T1000 (cell line): ENCODE data around the gene MBNL3.

Experiments used
- DNase-seq: peaks from one replicate; lab custom pipeline; 2025; ENCODE audit warnings: mixed read lengths; lab: John Stamatoyannopoulos, UW

Gene MBNL3

GRCh38 chrX:132414404-132414803 lies 74.4 kb downstream of the MBNL3 start:
- no peak for DNase-seq

- no peak for DNase-seq
Observed at GRCh38 chrX:132413459-132413858, 75.4 kb downstream of the MBNL3 start.

- DNase-seq: no peak
Observed at GRCh38 chrX:132412208-132412607, 76.6 kb downstream of the MBNL3 start.

DNA sequence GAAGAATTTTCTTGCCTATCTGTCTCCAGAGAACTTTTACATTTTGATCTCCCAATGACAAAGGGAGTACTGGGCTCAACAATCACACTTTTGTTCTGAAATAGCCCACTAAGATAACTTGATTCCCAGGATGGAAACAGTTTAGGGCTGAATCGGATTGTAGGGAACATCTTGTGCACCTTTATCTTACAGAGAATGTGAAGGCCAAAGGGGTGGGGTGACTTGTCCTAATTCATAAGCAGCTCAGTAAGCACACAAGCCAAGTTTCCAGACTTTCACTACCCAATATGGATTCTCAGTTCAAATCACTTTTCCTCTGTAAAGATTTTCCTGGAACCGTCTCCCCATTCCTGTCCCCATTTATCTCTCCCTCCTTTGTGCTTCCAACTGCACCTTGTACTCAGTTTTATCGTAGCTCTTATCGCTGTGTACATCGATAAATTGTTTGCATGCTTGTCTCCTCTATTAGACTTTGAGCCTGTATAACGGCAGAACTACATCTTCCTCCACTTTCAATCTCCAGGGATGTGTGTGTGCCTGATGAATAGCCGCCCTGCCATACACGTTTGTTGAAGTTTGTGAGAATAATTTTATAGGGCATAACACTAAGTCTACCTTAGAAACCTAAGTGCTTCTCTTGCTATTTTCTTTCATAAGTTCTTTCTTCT lies 77.4 kb downstream of the MBNL3 start:
- DNase-seq: no peak

DNA sequence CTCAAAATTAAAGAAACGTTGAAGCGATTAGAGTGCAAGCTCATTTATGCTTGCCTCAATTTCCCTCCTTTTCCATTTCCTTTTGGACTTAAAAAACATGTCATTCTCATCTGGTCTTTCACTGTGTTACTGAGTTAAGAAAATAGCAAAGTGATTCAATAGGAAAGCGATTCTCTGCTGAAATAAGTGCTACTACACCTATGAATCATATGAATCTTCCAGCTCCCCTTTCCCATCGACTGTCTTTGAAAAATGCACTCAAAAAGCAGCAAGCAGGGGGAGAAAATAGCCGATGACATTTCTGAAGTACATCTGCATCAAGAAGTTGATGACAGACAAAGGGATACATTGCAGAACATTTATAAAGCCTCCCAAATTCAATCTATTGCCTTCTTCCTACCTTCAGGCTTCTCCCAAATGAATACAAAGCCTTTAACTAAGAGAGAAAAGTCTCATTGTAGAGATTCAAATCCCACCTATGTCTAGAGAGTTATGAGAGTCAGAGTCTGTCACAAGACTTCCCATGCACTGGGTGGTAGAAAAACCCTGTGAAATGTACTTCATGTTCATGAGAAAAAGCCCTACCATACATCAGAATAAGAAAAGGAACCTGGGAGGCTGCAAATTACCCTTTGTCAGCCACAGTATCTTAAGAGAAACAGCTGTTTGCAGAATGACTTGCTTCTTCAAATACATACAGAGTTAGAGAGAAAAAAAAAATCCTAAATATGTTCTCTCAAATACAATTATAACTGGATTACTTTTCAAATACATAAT lies 78.9 kb downstream of the MBNL3 start:
- no peak for DNase-seq

GRCh38 chrX:132407691-132408090 lies 81.1 kb downstream of the MBNL3 start:
- DNase-seq: no peak

- DNase-seq: no peak
Observed at GRCh38 chrX:132406106-132406505, 82.7 kb downstream of the MBNL3 start.

GRCh38 chrX:132404266-132404665 lies 84.6 kb downstream of the MBNL3 start:
- no peak for DNase-seq

- DNase-seq: no peak
Observed at GRCh38 chrX:132401935-132402334, 86.9 kb downstream of the MBNL3 start.

GRCh38 chrX:132400706-132401105 lies 88.1 kb downstream of the MBNL3 start:
- no peak for DNase-seq

DNA sequence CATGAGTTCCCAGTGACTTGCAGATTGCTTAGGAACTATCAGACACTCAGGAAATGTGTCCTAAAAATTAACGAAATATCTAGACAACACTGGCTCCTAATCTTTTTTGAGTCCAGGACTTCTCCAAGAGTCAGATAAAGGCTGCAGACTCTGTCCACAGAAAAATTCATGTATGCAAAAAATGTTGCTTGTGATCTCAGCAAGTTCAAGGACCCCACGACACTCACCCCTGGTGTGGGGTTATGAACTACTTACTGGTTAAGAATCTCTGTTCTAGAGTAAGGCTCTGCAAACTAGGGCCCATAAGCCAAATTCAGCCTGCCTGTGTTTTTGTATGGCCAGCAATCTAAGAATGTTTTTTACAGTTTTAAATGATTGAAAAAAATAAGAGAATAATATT lies 93.2 kb downstream of the MBNL3 start:
- no peak for DNase-seq

GRCh38 chrX:132395026-132395425 lies 93.8 kb downstream of the MBNL3 start:
- no peak for DNase-seq

DNA sequence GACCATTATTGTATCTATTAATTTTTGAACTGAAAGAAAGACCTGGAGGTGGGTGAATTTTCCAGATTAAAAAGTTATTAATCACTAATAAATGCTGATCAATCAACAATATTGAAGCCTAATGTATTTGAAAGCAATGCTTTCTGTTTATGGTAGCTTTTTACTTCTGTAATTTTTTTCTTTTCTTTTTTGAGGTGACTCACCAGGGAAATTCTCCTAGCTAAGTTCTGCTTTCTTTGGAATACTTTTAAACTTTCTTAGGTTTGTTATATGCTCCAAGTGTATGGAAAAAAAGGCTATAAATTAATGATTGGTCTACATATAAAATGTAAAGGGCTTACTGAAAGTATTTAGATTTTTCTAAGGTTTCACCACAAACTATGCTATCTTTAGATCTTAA lies 94.2 kb downstream of the MBNL3 start:
- DNase-seq: no peak

GRCh38 chrX:132393992-132394391 lies 94.8 kb downstream of the MBNL3 start:
- DNase-seq: no peak

GRCh38 chrX:132393485-132393884 lies 95.4 kb downstream of the MBNL3 start:
- no peak for DNase-seq

GRCh38 chrX:132393085-132393484 lies 95.8 kb downstream of the MBNL3 start:
- no peak for DNase-seq

DNA sequence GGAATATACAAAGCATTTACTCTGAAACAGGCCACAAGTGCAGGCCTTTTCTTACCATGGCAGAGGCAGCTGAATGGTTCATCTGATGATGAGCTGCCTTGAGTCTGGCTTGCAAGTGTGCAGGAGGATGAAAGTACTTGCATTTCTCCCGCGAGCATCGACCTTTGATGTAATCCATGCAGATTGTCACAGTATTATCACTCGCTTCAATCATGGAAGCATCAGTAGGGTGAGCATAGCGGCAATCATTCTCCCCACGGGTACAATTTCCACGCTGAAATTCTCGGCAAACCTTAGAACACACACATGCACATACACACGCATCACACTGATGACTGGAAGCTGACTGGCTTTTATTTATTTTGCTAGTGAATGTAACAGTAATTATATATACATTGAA lies 98.0 kb downstream of the MBNL3 start:
- DNase-seq: no peak

DNA sequence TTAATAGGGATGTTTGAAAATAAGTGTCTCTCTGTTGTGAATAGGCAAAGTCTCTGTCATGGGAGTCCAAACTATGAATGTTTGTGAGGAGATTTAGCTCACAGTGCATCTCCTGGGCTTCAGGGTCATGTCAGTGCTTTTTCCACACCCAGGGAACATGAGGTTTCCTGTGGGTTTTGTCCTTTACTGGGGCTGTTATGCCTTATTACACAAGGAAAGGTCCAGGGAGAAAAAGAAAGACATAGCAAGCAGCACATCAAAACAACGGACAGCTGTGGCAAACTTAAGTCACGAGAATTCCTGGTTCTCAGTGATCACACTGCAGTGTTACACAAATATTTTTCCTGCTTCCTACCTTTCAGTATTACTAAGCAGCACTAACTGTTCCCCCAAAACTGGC lies 99.4 kb downstream of the MBNL3 start:
- no peak for DNase-seq

- DNase-seq: no peak
Observed at GRCh38 chrX:132388371-132388770, 100.5 kb downstream of the MBNL3 start.

- no peak for DNase-seq
Observed at GRCh38 chrX:132384301-132384700, 104.5 kb downstream of the MBNL3 start.

DNA sequence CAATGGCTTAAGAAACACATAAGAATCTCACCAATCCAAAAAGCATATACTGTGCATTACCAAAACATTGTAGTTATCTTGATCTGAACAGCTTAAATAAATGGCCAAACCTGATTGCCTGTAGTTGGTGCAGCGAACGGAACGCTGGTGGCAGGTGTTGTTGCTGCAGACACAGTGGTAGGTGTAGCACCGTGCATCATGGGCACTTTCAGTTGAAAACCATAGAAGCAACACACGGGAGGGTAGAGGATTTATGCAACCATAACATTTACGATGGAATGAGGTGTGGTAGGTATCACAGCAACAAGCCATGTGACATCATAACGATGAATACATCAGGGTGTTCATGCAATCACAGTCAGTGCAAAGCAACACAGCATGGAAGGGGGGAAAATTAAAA lies 106.8 kb downstream of the MBNL3 start:
- no peak for DNase-seq

DNA sequence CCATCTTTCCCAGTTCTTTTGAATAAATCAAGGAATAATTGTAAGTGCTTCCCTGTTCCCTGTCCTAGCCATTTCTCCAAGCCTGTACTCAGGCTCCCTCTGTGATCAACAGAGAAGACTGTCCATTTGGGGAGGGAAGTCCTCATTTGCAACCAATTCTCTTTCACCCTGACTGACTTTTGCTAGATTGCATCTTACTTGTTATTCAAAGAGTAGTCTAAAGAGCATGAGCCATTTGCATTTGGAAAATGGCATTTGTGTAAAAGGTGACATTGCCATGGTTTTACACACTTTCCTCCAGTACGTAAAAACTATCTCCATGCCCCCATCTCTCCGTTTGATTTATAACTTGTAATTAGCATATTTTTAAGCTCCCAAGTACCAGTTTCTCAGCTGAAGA lies 110.6 kb downstream of the MBNL3 start:
- DNase-seq: no peak

GRCh38 chrX:132375941-132376340 lies 112.9 kb downstream of the MBNL3 start:
- DNase-seq: no peak

DNA sequence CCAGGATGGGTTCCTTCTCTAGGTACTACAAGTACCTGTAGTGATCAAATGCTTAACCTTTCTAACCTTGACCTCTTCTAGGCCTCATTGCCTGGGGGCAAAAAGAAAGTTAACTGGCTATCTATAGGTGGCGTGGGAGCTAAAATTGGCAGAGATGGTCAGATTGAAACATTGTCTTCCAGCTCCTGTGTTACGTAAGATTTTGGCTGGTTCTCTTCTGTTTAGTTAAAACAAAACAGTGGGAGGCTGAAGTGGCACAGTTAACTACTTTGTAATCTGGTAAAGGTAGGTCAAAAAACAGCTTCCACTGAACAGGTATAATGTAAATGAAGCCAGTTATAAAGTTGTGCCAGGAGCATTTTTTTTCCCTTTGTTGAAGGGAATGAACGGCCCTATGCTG lies 115.2 kb downstream of the MBNL3 start:
- no peak for DNase-seq
